NCI-H2171 treated with DMSO at 0.1 percent for 48 hours (cell line): Measurements from ENCODE around the gene RELN.

Experiments
- DNase-seq: peaks from one replicate; lab custom pipeline; 2025; lab: John Stamatoyannopoulos, UW

The RELN gene

DNA sequence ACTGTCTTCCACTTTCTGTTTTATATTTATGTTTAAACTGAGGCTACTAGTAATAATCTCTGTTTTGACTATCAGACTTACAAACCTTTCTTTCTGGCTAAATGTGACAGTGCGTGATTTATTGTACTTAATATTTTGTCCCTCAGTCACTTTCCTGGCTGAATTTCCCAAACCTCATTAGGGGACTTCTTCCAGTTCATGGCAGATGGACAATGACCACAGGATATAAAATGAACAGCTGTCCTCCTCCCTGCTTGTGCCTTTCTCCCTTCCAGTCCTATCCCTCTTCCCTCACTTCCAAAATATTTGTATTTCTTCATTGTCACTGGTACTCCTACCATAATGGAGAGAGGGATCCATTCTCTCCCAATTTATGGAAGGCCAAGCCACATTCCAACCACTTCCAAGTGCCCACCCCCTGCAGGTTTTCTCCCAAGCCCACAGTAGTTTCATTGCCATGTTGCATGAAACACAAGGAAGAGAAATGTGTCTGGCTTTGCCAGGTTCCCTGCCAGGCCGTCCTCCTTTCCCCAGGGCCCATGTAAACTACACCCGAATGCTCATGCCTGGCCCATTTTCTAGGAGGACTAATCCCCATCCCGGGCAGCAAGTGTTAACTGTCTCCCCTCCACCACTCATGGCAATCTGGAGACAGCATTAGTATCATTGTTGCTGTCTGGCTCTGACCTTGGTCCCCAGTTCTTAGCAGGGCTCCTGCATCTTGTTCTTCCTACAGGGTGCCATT is 273.9 kb downstream of the RELN start:
- no peak for DNase-seq

DNA sequence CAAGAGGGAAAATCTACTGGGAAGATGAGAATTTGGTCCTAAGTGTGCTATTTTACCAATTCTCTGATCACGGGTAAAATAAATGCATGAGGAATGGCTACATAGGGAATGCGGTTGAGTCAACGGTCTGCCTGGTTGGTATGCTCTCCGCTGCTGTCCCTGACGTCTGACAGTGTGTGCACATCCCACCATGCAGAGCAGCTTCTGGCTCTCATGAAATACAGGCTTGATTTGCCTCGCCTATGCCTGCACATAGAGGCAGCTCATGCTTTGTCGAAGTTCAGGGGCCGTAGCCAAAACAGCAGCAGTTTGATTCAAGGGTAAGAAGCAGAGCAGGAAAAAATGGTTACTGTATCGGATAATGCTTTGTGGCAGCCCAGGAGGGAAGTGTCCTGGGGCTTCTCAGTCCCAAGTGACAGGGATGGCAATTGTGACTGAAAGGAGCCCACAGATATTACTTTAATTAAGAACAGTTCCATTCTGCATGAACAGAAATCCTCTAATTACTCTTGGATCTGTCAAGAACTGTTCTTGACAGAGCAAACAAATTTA is 275.0 kb downstream of the RELN start:
- DNase-seq: no peak

DNA sequence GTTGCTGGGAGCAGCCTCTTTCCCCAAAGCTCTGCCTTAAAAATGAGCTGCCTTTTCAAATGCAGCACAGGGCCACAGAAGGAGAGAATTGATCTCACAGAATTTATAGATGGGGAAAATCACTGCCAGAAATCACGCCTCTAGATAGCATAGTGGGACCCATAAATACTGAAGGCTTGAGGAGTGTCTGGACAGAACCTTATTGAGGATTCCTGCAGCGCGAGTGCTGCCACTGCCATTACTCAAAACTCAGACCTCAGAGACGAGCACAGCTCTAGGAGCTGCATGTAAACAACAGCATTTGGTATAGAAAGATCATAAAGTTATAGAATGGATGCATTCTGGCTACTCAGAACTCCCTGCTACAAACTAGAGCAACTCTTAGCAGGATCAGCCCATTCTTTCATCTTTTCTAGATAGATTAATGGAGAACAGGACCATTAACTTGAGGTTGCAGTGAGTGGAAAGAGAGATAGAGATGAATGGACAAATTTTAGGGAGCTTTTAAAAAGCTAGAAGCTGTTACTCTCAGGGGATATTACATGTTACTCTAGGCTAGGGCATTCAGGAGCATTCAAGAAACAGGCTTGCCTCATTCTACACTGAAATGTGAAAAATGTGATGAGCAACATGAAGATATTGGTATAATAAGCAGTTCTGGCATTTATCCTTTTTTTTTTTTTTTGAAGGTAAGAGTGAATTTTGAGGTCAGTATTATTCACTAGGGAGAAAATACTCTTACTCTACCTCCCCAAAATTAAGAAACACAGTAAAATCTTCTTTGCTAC is 276.3 kb downstream of the RELN start:
- no peak for DNase-seq

DNA sequence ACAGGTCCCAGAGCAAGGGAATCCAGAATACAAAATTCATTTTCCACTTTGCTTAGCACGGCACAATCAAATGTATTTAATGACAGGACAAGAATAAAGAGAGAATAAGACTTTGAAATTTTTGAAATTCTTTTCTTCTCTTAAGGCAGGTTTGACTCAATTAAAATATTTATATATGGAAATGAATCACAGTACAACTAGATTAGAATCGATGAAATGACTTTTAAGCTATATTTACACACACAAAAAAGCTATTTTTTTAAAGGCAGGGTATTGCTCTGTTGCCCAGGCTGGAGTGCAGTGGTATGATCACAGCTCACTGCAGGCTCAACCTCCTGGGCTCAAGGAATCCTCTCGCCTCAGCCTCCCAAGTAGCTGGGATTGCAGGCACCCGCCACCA is 278.0 kb downstream of the RELN start:
- DNase-seq: no peak

DNA sequence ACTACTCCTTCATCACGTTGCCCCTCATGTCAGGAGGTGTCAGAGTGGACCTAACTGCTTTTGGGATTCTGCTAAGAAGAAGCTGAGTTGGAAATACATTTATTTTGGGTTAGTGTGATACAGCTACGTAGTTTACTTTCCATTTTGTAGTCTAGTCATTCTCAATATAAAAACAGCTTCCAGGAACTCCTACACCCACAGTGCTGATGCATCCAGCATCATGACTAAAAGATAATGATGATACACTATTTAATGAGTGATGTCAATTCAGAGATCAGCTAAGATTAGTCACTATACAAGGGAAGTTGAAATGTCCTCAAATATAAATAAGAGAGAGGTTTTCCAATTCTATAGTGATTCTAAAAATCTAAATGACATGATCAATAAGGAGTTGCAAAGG is 279.2 kb downstream of the RELN start:
- DNase-seq: no peak

DNA sequence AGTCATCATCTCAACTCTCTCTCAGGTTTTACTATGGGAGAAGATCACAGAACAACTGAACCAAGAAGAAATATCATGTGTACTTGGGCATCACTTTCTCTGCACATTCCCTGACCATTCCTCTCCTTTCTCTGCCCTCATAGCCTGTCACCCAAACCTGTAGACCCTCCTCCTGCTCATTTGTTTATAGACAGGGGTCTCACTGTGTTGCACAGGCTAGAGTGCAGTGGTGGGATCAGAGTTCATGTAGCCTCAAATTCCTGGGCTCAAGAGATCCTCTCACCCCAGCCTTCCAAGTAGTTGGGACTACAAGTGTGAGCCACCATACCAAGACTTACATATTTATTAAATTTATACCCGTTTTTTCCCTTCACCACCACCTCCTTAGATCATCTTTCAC is 282.7 kb downstream of the RELN start:
- DNase-seq: no peak

DNA sequence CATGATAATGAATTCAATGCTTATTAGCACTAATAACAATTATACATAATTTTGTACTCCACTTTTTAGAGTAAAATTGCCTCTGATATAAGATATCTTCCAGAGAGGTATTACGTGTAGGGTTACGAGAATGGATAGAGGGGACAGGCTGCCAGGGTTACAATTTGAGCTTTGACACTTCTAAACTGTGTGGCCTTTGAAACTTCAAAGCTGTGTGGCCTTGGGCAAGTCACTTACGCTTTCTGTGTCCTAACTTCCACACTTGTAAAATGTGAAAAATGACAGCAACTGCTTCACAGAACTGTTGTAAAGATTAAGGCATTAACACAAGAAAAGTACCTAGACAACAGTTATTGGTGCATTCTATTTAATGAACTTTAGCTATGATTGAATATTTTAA is 283.9 kb downstream of the RELN start:
- no peak for DNase-seq

DNA sequence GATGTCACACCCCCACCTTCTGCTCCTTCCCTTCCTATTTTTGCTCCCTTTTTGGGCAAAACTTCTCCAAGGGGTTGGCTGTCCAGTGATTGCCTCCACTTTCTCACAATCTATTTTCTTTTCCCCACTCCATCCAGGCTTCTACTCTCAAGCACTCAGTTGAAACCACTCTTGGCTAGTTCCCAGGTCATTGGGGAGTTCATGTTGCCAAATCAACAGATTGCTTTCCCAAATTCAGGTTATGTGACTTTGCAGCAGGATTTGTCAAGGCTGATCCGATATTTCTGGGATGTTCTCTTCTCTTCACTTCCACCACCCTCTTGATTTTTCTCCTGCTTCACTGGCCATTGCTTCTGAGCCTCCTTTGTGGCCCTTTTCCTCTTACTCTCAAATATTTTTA is 284.8 kb downstream of the RELN start:
- peak; percentile 85 for DNase-seq

DNA sequence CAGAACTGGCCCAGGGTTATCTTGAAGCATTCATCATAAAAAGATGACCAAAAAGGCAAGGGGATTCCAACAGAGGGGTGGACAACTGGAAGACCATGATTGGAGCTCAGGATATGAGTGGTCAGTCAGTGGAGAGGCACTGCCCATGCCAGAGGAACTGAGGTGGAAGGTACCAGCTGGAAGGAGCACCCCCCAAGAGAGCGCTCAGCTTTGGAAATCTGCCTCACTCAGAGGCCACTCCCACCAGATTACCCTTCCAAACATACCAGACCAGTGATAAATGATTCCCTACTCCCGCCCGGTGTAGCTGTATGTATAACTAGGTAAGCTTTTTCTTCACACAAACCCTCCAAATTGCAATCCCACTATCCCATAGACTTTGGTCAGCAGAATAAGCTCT is 286.5 kb downstream of the RELN start:
- DNase-seq: no peak

DNA sequence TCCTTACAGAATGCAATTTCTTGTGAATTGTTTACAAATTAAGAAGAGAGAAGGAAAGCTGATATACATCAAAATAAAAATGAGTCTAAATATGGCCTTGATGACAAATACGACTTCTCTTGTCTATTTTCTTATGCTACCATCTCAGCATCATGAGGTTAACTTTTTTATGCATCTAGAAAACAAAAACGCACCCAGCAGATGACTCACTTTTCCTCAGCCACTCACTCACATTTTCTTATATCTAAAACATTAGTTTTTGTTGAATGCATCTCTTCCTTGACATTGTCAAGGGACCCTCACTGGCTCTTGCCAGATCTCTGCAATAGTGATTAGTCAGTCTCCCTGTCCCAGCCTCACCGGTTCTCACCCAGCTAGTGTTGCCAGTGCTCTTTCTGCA is 287.0 kb downstream of the RELN start:
- DNase-seq: peak; percentile 17

DNA sequence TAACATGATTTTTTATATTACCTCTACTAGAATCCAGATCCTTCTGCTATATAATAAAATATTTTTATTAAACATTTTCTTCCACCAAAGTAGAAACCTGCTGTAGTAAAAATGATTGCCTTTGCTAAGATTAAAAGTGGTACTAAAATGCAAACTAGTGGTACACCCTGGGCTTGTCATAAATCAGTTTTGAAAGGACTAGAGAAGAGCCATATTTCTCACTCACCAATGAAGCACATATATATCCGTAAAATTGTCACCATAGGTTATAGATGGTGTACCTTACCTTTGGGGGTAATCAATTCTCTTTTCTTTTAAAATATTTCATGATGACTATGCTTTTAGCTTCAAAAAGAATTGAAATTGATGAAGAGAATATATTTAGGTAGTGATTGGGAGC is 290.4 kb downstream of the RELN start:
- DNase-seq: no peak

DNA sequence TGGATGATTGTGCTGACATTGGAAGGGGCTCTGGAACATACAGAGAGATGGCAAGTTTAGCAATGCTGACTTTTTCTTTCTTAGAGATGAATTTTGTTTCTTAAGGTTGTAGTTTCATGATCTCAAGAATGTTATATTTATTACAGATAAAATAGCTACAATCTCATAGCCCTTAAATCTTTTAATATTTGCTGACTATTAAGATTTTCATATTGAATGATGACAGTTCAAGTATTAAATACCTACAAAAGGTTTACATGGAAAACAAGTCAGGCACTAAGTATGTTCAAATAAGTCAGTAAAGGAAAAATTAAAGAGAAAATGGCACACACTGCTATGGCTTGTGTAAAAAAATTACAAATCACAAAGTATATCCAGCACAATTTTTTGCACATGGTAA is 291.4 kb downstream of the RELN start:
- no peak for DNase-seq

DNA sequence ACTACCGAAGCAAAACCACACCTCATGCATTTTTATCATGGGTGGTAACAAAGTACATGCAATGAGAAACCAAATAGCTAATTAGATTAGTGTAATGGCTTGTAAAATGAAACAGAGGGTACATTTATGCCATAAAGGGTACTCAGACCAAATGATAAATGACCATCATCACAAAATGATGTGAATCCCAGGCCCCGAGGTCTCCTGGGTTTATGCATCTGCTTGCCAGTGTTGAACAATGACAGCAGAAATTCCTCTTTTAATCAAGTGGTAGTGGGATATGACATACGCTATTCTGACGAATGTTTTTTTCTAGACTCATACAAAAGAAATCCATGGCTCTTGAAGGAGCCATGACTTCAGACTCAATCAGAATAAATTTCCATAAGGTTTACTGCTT is 293.9 kb downstream of the RELN start:
- DNase-seq: no peak

DNA sequence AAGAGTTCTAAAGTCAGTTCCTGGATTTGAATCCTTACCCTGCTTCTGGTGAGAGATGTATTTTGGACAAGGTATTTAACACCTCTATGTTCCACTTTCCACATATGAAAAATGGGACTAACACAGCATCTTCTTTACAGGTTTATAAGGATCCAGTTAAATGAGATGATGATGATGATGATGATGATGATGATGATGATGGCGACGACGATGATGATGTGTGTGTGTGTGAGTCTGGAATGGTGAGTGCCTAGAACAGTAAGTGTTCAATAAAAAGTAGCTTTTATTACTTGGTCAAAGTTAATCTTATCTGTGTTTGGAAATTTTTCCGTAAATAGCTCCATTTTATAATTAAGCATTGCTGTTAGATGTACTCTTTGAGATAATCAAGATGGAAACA is 295.2 kb downstream of the RELN start:
- DNase-seq: no peak

DNA sequence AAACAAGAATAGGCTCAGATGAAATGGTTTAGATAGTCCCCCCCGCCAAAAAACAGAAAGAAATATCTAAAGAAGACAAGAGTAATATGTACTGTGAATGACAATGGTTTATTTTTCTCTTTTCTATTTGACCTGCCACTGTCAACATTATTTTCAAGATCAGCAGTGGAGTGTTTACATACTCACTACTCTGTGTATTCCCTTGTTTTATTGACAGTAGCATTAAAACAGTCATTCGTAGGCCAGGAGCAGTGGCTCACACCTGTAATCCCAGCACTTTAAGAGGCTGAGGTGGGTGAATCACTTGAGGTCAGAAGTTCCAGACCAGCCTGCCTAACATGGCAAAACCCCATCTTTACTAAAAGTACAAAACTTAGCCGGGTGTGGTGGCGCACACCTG is 298.2 kb downstream of the RELN start:
- no peak for DNase-seq

DNA sequence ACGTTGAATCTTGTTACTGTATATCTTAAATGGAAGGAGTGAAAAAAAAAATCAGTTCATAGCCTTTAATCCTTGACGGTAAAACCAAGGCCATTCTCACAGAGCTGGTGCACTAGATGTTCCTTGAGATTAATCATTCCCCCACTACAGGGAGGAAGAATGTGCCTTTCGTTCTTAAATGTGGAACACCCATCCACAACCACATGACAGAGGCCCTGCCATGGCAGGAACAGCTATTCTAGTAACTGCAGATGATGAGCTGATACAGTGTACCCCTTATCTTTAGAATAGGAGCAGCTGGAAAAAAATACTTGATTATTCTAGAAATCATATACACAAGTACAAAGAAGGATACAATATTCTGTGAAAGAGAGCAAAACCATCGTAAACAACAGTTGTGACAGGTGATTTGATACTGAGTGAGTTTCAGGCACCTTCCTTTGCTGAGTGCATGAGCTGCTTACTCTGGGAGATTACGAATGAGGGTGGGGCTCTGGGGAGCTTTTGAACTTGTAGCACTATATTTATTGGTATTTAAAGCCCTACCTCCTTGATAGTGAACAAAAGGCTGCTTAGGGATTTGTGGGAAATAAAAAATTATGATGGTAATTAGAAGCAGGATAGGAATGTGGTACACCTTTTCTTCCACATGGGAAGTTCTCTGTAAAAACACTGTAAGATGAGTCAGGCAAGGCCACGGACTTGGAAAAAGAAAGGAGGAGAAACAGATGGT is 299.1 kb downstream of the RELN start:
- DNase-seq: peak; percentile 98

DNA sequence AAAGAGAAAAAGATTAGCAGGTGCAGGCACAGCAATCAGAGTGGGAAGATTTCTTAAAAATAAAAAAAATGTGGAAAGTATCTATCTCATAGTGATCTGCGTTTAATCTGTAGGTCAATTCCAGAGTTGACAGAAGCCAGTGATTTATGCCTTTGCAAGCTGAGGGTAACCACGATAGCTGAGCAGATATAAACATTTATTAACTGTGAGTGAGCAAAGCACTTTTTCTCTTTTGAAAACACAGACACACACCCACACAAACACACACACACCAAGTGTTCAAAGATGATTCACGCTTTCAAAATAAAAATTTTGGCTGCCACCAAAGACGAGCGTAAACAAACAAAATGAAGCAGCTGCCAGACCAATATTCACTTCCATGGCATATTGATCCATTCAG is 300.2 kb downstream of the RELN start:
- peak; percentile 37 for DNase-seq

DNA sequence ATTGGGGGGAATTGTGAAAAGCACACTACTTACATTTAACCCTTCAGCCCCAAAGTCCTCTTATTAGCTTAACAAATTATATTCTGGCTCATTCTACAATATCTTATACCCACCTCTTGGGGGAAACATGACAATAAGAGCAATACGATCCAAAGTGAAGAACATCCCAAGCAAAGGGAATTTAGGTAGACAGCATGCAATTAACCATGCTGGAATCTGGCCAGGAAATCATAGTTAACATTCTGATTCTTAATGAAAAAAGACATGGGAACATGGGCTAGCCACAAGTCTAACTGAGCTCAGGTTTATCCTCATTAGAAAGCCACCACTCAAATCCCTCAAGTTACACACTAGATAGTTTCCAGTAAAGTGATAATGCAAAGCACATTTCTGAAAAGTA is 301.5 kb downstream of the RELN start:
- peak; percentile 72 for DNase-seq

DNA sequence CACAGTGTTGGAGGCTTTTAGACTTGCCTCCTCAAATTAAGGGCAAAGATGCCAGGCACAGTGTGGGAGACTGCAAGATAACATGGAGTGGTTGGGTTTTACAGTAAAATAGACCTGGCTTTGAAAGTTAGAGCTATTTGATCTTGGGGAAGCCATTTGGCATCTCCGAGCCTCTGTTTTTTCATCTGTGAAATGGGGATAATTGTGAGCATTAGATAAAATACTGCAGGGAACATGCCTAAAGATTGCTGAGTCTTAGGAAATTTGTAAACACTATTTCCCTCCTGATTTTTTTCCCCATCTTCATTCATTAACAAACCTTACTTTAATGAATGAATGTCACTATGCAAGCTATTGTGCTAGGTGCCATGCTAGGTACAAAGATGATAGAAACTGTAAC is 302.2 kb downstream of the RELN start:
- no peak for DNase-seq

DNA sequence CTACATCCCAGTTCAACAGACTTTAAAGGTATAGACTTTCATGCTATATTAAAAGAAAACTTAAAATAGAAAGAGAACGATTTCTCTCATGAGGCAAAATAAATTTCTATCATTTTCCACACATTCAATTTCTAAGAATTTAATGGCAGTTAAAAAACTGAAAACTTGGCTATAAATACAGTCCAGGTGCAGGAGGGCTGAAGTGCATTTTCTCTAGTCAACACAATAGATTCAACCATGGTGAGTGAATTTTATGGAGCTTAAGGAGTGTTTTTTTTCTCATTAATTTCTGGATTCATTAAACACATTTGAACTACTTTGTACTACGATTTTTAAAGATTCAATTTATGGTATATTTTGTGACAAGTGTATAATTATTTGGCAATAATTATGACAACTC is 302.7 kb downstream of the RELN start:
- peak; percentile 55 for DNase-seq

DNA sequence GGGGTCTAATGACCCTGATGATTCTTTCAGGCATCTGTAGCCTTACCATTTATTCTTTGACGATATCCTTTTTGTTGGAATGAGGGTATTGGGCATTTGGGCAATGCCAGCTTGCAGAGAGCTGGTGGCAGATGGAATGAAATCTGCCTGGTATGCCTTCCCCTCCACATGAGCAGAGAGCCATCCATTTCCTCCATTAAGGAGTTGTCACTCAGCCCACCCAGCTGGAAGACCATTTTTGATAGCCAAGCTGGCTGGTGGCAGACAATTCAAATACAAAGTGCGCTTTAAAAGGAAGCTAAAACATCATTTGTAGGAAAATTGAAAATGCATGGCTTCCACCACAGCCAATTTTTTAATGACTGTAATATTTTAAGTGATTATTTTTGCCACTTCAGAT is 303.4 kb downstream of the RELN start:
- peak; percentile 94 for DNase-seq

DNA sequence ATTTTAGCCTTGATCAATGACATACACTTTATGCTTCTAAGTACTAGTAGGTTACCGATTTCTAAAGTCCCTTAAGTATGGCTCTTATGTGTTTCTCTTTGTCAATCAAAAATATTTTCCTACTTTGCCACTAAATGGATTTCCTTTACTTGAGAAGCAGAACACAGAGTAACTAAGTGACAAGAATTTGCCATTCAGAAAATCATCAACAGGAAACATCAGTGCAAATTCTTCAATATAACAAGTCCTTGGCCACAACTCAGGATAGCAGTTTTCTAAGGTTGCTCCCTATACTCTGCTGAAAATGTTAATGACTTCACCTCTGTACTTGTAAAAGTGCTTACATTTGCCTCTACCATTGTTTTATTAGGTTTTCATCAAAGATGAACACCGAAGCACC is 303.8 kb downstream of the RELN start:
- DNase-seq: no peak

DNA sequence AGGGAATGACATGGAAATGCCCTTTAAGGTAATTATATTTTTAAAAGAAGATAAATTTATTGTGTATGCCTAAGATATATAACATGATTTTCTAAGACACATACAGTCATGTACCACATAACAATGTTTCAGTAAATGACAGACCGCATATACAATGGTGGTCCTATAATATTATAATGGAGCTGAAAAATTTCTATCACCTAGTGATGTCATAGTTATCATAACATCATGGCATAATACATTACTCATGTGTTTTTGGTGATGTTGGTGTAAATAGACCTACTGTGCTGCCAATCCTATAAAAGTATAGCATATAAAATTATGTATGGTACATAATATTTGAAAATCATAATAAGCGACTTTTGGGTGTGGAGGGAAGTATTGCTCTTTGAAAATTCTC is 306.1 kb downstream of the RELN start:
- no peak for DNase-seq
